H9 (cell line): ENCODE data around the gene CD52. TPM values are rescaled to one million over a fixed set of nuclear protein-coding genes. Genes with fewer than 3 reads are reported as not detected.

Experiments used
- DNase-seq: peaks from one replicate; pipeline ENCODE4 v3.0.0-alpha.2; 2017
- H2AFZ ChIP-seq: one replicate; pipeline ENCODE4 v1.6.1; 2013; ENCODE audit warnings: mild to moderate bottlenecking, low read length, control low read depth, moderate library complexity
- H2AK5ac ChIP-seq: 2 replicates; pipeline ENCODE4 v1.6.1; 2013; ENCODE audit warnings: low read length, control low read depth, mixed read lengths; ENCODE audit not compliant: insufficient read length
- H2BK120ac ChIP-seq: one replicate; pipeline ENCODE4 v1.6.1; 2013; ENCODE audit warnings: low read depth, mild to moderate bottlenecking, low read length, control low read depth, inconsistent platforms; ENCODE audit not compliant: poor library complexity, severe bottlenecking
- H2BK12ac ChIP-seq: 2 replicates; pipeline ENCODE4 v1.6.1; 2013; ENCODE audit warnings: low read length, control low read depth, mixed read lengths, low read depth; ENCODE audit not compliant: insufficient read length
- H2BK15ac ChIP-seq: 2 replicates; pipeline ENCODE4 v1.6.1; 2013; ENCODE audit warnings: low read depth, low read length, control low read depth
- H2BK20ac ChIP-seq: one replicate; pipeline ENCODE4 v1.6.1; 2013; ENCODE audit warnings: low read depth, mild to moderate bottlenecking, low read length, control low read depth, inconsistent platforms; ENCODE audit not compliant: poor library complexity, severe bottlenecking
- H2BK5ac ChIP-seq: 2 replicates; pipeline ENCODE4 v1.6.1; 2013; ENCODE audit warnings: low read length, control low read depth, mixed read lengths; ENCODE audit not compliant: insufficient read length
- H3K14ac ChIP-seq: 2 replicates; pipeline ENCODE4 v1.6.1; 2013; ENCODE audit warnings: low read length, control low read depth; ENCODE audit not compliant: insufficient read depth
- H3K18ac ChIP-seq: 2 replicates; pipeline ENCODE4 v1.6.1; 2013; ENCODE audit warnings: low read depth, mild to moderate bottlenecking, mixed read lengths, low read length, control low read depth; ENCODE audit not compliant: insufficient read length
- H3K23ac ChIP-seq: 2 replicates; pipeline ENCODE4 v1.6.1; 2013; ENCODE audit warnings: low read length, control low read depth, mixed read lengths, low read depth; ENCODE audit not compliant: insufficient read length
- H3K23me2 ChIP-seq: 2 replicates; pipeline ENCODE4 v1.6.1; 2013; ENCODE audit warnings: low read depth, mild to moderate bottlenecking, mixed read lengths, low read length, control low read depth; ENCODE audit not compliant: insufficient read length, poor library complexity, severe bottlenecking
- H3K27ac ChIP-seq: 2 replicates; pipeline ENCODE4 v1.5.1; 2013; ENCODE audit warnings: low read length, control low read depth, mixed read lengths, low read depth; ENCODE audit not compliant: insufficient read length
- H3K27me3 ChIP-seq: 2 replicates; pipeline ENCODE4 v1.6.1; 2013; ENCODE audit warnings: low read length, control low read depth, inconsistent platforms; ENCODE audit not compliant: insufficient read depth
- H3K4ac ChIP-seq: 2 replicates; pipeline ENCODE4 v1.6.1; 2013; ENCODE audit warnings: low read depth, mild to moderate bottlenecking, control low read depth, inconsistent platforms, low read length, moderate library complexity
- H3K4me1 ChIP-seq: 2 replicates; pipeline ENCODE4 v1.6.1; 2013; ENCODE audit warnings: low read length, control low read depth, inconsistent platforms; ENCODE audit not compliant: insufficient read depth
- H3K4me2 ChIP-seq: 2 replicates; pipeline ENCODE4 v1.6.1; 2013; ENCODE audit warnings: low read length, control low read depth, mixed read lengths; ENCODE audit not compliant: insufficient read length, insufficient read depth
- H3K56ac ChIP-seq: 2 replicates; pipeline ENCODE4 v1.6.1; 2013; ENCODE audit warnings: low read depth, mild to moderate bottlenecking, mixed read lengths, low read length, control low read depth; ENCODE audit not compliant: insufficient read length
- H3K79me1 ChIP-seq: 2 replicates; pipeline ENCODE4 v1.6.1; 2013; ENCODE audit warnings: low read depth, mild to moderate bottlenecking, moderate library complexity, low read length, control low read depth, inconsistent platforms; ENCODE audit not compliant: insufficient read depth, poor library complexity, severe bottlenecking
- H3K79me2 ChIP-seq: 2 replicates; pipeline ENCODE4 v1.6.1; 2013; ENCODE audit warnings: low read length, control low read depth, inconsistent platforms; ENCODE audit not compliant: insufficient read depth
- H3K9ac ChIP-seq: 2 replicates; pipeline ENCODE4 v1.6.1; 2013; ENCODE audit warnings: low read length, control low read depth, mixed read lengths; ENCODE audit not compliant: insufficient read length; ENCODE audit errors: extremely low read depth
- H3K9me3 ChIP-seq: one replicate; pipeline ENCODE4 v1.6.1; 2013; ENCODE audit warnings: low read depth, low read length, inconsistent platforms; ENCODE audit not compliant: control insufficient read depth
- H3T11ph ChIP-seq: one replicate; pipeline ENCODE4 v1.6.1; 2013; ENCODE audit warnings: mild to moderate bottlenecking, low read length, control low read depth, inconsistent platforms
- H4K20me1 ChIP-seq: one replicate; pipeline ENCODE4 v1.6.1; 2013; ENCODE audit not compliant: control insufficient read depth, insufficient read length, insufficient read depth
- H4K5ac ChIP-seq: 2 replicates; pipeline ENCODE4 v1.6.1; 2013; ENCODE audit warnings: low read depth, mild to moderate bottlenecking, mixed read lengths, low read length, control low read depth; ENCODE audit not compliant: insufficient read length
- H4K8ac ChIP-seq: replicated peaks from 2 replicates; pipeline ENCODE4 v1.6.1; 2013; ENCODE audit warnings: low read length, control low read depth, mixed read lengths, low read depth; ENCODE audit not compliant: insufficient read length
- H4K91ac ChIP-seq: 2 replicates; pipeline ENCODE4 v1.6.1; 2013; ENCODE audit warnings: low read depth, mild to moderate bottlenecking, moderate library complexity, mixed read lengths, low read length, control low read depth; ENCODE audit not compliant: insufficient read length
- H3K27ac Mint-ChIP-seq, 3 experiments: 2 replicates in 2 of 3; 3 replicates in 1 of 3; pipeline ENCODE4 v1.8.0; 2020 to 2021; ENCODE audit warnings: mixed read lengths in 3 of 3, mild to moderate bottlenecking in 1 of 3, moderate library complexity in 1 of 3
- H3K27me3 Mint-ChIP-seq: 2 replicates; pipeline ENCODE4 v1.8.0; 2021; ENCODE audit warnings: low read depth, mild to moderate bottlenecking, moderate library complexity, mixed read lengths
- H3K36me3 Mint-ChIP-seq, 3 experiments: 2 replicates in 2 of 3; 3 replicates in 1 of 3; pipeline ENCODE4 v1.8.0; 2020 to 2021; ENCODE audit warnings: low read depth in 3 of 3, mixed read lengths in 3 of 3; ENCODE audit not compliant: insufficient read depth in 1 of 3
- H3K4me1 Mint-ChIP-seq, 2 experiments: 2 replicates each; pipeline ENCODE4 v1.8.0; 2020; ENCODE audit warnings: mixed read lengths in 2 of 2
- H3K4me3 Mint-ChIP-seq, 2 experiments: 2 replicates in 1 of 2; 3 replicates in 1 of 2; pipeline ENCODE4 v1.8.0; 2020 to 2021; ENCODE audit warnings: mild to moderate bottlenecking in 2 of 2, mixed read lengths in 2 of 2, moderate library complexity in 1 of 2
- H3K9me3 Mint-ChIP-seq, 2 experiments: 2 replicates in 1 of 2; 3 replicates in 1 of 2; pipeline ENCODE4 v1.8.0; 2020; ENCODE audit warnings: mild to moderate bottlenecking in 2 of 2, mixed read lengths in 2 of 2, moderate library complexity in 1 of 2
- WGBS: extraction: QIAGEN DNeasy Blood & Tissue Kit; methylation state at CpG from one replicate; pipeline ENCODE4 v1.1.7; 2013; ENCODE audit warnings: missing lambda C conversion rate, low lambda C conversion rate, mixed read lengths; ENCODE audit not compliant: insufficient read length; ENCODE audit errors: extremely low coverage; 5-methylcytosine and 5-hydroxymethylcytosine counted together
- total RNA-seq: library from RNA; stranded (reverse); gene quantifications from 2 replicates; pipeline ENCODE4 v1.2.1, GENCODE V29; 2021
- TF ChIP-seq, protein P1 (sequence below): fragments of 200-600 bp; sonication (generic); conservative IDR thresholded peaks from 3 replicates; pipeline ENCODE4 v1.8.0; 2021; ENCODE audit warnings: antibody characterized with exemption, mild to moderate bottlenecking

Gene CD52
- total RNA-seq, 1 experiment from 2014 or later = 4.1 TPM

DNA sequence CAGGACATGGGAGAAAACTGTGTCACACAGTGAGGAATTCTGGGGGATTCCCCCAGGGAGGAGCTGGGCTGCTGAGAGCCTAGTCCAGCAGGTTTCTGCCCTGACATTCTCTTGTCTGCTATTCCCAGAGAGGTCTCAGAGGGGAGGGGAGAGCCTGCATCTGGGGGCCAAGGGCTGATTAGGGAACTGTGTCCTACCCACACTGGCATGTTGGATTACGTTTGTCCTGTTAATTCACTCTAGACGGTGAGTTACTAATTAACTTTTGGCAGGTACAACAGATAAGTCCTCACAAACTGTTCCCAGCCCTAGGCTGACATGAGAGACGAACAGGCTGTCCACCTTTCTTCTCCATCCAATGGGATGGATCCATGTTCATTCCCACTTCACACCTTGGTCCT is 40.5 kb upstream of the CD52 start:
- H3K27ac Mint-ChIP-seq = no peak overlapping the region
- no peaks in the 10 kb centered on the region for H3K27me3 ChIP-seq
- TF ChIP-seq, protein P1, sequence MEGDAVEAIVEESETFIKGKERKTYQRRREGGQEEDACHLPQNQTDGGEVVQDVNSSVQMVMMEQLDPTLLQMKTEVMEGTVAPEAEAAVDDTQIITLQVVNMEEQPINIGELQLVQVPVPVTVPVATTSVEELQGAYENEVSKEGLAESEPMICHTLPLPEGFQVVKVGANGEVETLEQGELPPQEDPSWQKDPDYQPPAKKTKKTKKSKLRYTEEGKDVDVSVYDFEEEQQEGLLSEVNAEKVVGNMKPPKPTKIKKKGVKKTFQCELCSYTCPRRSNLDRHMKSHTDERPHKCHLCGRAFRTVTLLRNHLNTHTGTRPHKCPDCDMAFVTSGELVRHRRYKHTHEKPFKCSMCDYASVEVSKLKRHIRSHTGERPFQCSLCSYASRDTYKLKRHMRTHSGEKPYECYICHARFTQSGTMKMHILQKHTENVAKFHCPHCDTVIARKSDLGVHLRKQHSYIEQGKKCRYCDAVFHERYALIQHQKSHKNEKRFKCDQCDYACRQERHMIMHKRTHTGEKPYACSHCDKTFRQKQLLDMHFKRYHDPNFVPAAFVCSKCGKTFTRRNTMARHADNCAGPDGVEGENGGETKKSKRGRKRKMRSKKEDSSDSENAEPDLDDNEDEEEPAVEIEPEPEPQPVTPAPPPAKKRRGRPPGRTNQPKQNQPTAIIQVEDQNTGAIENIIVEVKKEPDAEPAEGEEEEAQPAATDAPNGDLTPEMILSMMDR = no peak
- WGBS = no CpG with 5 or more reads among the region's 3 CpGs
- H3K4ac ChIP-seq = no peak overlapping the region
- no peak overlapping the region for H3K4me3 Mint-ChIP-seq
- H3K23me2 ChIP-seq = peaks cover 13% of the 10 kb centered on the region
- no peaks in the 10 kb centered on the region for H3K9me3 Mint-ChIP-seq
- H2BK15ac ChIP-seq = no peak overlapping the region
- no peak for DNase-seq
- no peak overlapping the region for H4K8ac ChIP-seq
- no peaks in the 10 kb centered on the region for H3K9me3 ChIP-seq
- H2BK12ac ChIP-seq = no peak overlapping the region
- H3K4me1 ChIP-seq = peaks cover 11% of the 10 kb centered on the region; the same call in 1 of the 2 replicates
- no peak overlapping the region for H2BK5ac ChIP-seq
- peaks cover 54 to 64% (median 60%) of the 10 kb centered on the region in 3 experiments for H3K36me3 Mint-ChIP-seq
- peaks cover 44 to 45% of the 10 kb centered on the region in 2 experiments for H3K4me1 Mint-ChIP-seq
- H3K9ac ChIP-seq = no peak overlapping the region
- no peak overlapping the region for H4K5ac ChIP-seq
- no peak overlapping the region for H4K91ac ChIP-seq
- H2BK20ac ChIP-seq = no peak overlapping the region
- H3K18ac ChIP-seq = no peak overlapping the region
- H3K4me2 ChIP-seq = no peak overlapping the region
- no peaks in the 10 kb centered on the region for H3K79me2 ChIP-seq
- H3K79me1 ChIP-seq = no peaks in the 10 kb centered on the region
- no peak overlapping the region for H3K14ac ChIP-seq
- H4K20me1 ChIP-seq = peaks cover 2% of the 10 kb centered on the region
- no peak overlapping the region for H3T11ph ChIP-seq
- H2AK5ac ChIP-seq = no peak overlapping the region
- no peak overlapping the region for H3K56ac ChIP-seq
- H2BK120ac ChIP-seq = no peak overlapping the region
- H2AFZ ChIP-seq = no peak overlapping the region
- H3K27me3 Mint-ChIP-seq = no peaks in the 10 kb centered on the region; the same call in 1 of the 2 replicates
- H3K27ac ChIP-seq = no peak overlapping the region
- no peak overlapping the region for H3K23ac ChIP-seq
